Ovary (tissue), 9 donors: ENCODE measurements around the gene IL23R. TPM values are rescaled to one million over a fixed set of nuclear protein-coding genes. Genes with fewer than 3 reads are reported as not detected.

ENCODE experiments used
- DNase-seq, 5 donors: peaks; one replicate each; pipeline ENCODE4 v3.0.0-alpha.2; 2019 to 2020
- H3K27ac ChIP-seq, 2 donors: fragments of 200-600 bp; one replicate each; pipeline versions ENCODE4 v1.5.1 to v1.8.0; 2019 to 2022
- H3K27me3 ChIP-seq: fragments of 200-600 bp; one replicate; pipeline ENCODE4 v1.8.0; 2022
- H3K36me3 ChIP-seq: fragments of 200-600 bp; sonication (generic); one replicate; pipeline ENCODE4 v1.5.1; 2019
- H3K4me1 ChIP-seq: one replicate; pipeline ENCODE4 v1.8.1; 2013; ENCODE audit warnings: mild to moderate bottlenecking, moderate library complexity; ENCODE audit not compliant: insufficient read depth
- H3K4me3 ChIP-seq: fragments of 200-600 bp; sonication (generic); one replicate; pipeline ENCODE4 v1.5.1; 2017
- H3K9me3 ChIP-seq, 2 donors: fragments of 200-600 bp in 1 of 2; sonication (generic) in 1 of 2; one replicate each; pipeline versions ENCODE4 v1.5.1 to v1.8.1; 2013 to 2019; ENCODE audit warnings: mild to moderate bottlenecking in 1 of 2, moderate library complexity in 1 of 2
- CTCF ChIP-seq, 3 donors: fragments of 450-650 bp in 2 of 3; fragments of 200-600 bp in 1 of 3; IDR thresholded peaks; one replicate each; pipeline versions ENCODE4 v1.5.1 to v1.8.0; 2016 to 2022; ENCODE audit warnings: antibody characterized with exemption in 3 of 3, mild to moderate bottlenecking in 1 of 3
- EP300 ChIP-seq: sonication (generic); formaldehyde crosslinking; IDR thresholded peaks from one replicate; pipeline ENCODE4 v1.6.1; 2017; ENCODE audit warnings: antibody characterized with exemption
- POLR2A ChIP-seq: fragments of 450-650 bp; IDR thresholded peaks from one replicate; pipeline ENCODE4 v1.6.1; 2017; ENCODE audit warnings: antibody characterized with exemption, mild to moderate bottlenecking, moderate library complexity
- WGBS, 3 donors: extraction: QIAGEN DNeasy Blood & Tissue Kit in 1 of 3; methylation state at CpG; one replicate each; pipeline versions ENCODE4 v1.1.5 to v1.1.7; 2013 to 2017; 5-methylcytosine and 5-hydroxymethylcytosine counted together
- intact Hi-C, 4 donors: fragments of 100-400 bp; cut with DNase I; formaldehyde crosslinking; loops; one replicate each; pipeline versions ENCODE4 v1.11.0 to v1.15.1; 2022 to 2023
- polyA plus RNA-seq, 2 donors: library from polyadenylated mRNA; stranded (reverse); fragments of 200-250 nt in 1 of 2; fragments of 350-450 nt in 1 of 2; fragmentation: Illumina TruSeq in 1 of 2; extraction: RNeasy Lipid Tissue Mini Kit (QIAGEN cat#74804) in 1 of 2; gene quantifications; one replicate each; pipeline ENCODE4 v1.2.3, GENCODE V29; 2013 to 2014
- total RNA-seq, 7 donors: library from RNA; depleted of rRNA in 2 of 7; stranded (reverse); fragments of >200 nt in 2 of 7; fragmentation: NEBNext Ultra II Directional in 3 of 7; extraction: Animal tissue kit (Norgen Biotek cat#: 25700) in 3 of 7; gene quantifications; one replicate each; pipeline versions ENCODE4 v1.1.0 to v1.2.4, GENCODE V29; 2016 to 2023
- donor health status: DM: no; HTN: no; CAD: no; lungs with moderate emphysema.
- donor health status: DM: no; HTN: no; CAD: no.
- donor health status: Bipolar disorder and iron deficiency.
- donor health status: DM: yes; HTN: yes; CAD: no.
- donor health status: DM: no; HTN: no; CAD: no.
- donor health status: DM: yes; HTN: yes; CAD: no.

Gene IL23R
- total and polyA plus RNA-seq, 9 donors = 0.02 to 0.68 TPM; not detected in 7

DNA sequence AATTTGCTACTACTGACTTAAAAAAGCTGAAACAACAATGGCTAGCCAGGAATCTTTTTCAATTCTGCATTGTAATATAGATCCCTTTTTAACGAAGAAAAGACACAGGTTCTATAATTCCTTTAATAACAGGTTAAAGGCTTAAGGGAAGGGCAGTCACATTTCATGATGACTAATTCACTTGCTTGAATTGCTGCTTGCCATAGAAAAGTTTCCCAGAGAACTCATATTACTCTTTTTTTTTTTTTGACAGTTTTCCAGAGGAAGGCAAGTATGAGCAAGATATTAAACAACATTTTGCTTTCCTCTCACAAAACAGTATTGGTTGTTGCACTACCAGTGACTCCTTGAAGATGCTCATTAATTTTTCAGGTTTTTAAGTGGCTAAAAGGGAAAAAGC, 60.9 kb downstream of the IL23R start:
- TF ChIP-seq POLR2A (no peak), CTCF (IDR thresholded peaks at IDR 0.05) (no peak), EP300 (no peak)
- no peak for DNase-seq
- 77 to 86% (median 84%) methylated on average over 1 of the region's 1 CpG for WGBS, 3 donors
- Histone ChIP-seq H3K27ac (no peak overlapping the region), H3K9me3 (no peaks in the 10 kb centered on the region), H3K27me3 (no peaks in the 10 kb centered on the region), H3K36me3 (no peaks in the 10 kb centered on the region), H3K4me3 (no peak overlapping the region), H3K4me1 (no peaks in the 10 kb centered on the region)
- intact Hi-C loops = loop anchor here in 1 of 4 donors (10.0 kb wide), 1 partner anchor 268 kb away; no protein-coding TSS in a partner anchor

DNA sequence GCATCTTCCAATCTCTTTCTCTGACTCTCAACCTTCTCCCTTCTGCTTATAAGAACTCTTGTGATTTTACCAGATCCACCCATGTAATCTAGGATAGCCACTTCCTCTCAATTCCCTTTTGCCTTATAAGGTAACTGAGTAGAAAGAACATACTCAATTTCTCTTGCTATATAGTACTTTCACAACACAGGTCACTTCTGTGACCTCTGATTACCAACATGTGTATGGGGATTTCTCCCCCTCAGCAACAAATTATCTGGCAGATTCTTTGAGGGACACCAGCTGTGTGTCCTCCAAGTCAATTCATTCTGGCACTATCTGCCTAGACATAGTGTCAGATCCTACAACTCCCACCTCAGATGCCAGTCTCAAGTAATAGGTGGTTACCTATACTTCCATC, 62.5 kb downstream of the IL23R start:
- no peak overlapping the region for H3K27ac ChIP-seq
- no peak for DNase-seq
- H3K36me3 ChIP-seq = no peaks in the 10 kb centered on the region
- no peak overlapping the region for H3K4me3 ChIP-seq
- TF ChIP-seq POLR2A (no peak), EP300 (no peak), CTCF (IDR thresholded peaks at IDR 0.05) (no peak)
- H3K27me3 ChIP-seq = no peaks in the 10 kb centered on the region
- H3K4me1 ChIP-seq = no peaks in the 10 kb centered on the region
- intact Hi-C loops = loop anchor here in 1 of 4 donors (10.0 kb wide), 1 partner anchor 266 kb away; no protein-coding TSS in a partner anchor
- H3K9me3 ChIP-seq = no peaks in the 10 kb centered on the region

- Histone ChIP-seq H3K36me3 (no peaks in the 10 kb centered on the region), H3K4me1 (no peaks in the 10 kb centered on the region), H3K27ac (no peak overlapping the region), H3K9me3 (no peaks in the 10 kb centered on the region), H3K4me3 (no peak overlapping the region), H3K27me3 (no peaks in the 10 kb centered on the region)
- 69 to 83% (median 78%) methylated on average over 3 of the region's 3 CpGs for WGBS, 3 donors
- intact Hi-C loops = loop anchor here in 1 of 4 donors (10.0 kb wide), 1 partner anchor 274 kb away; no protein-coding TSS in a partner anchor
- no peak for DNase-seq
- no peak for TF ChIP-seq CTCF (IDR thresholded peaks at IDR 0.05)
- TF ChIP-seq EP300 = no peak
- TF ChIP-seq POLR2A = no peak
Measured at GRCh38 chr1:67230539-67230938, 64.3 kb downstream of the IL23R start.

- no peak overlapping the region for H3K27ac ChIP-seq
Measured at GRCh38 chr1:67236277-67236676, 70.0 kb downstream of the IL23R start.

More at GRCh38 chr1:67236277-67236676, 70.0 kb downstream of the IL23R start:
- no peaks in the 10 kb centered on the region for H3K9me3 ChIP-seq
- no peak overlapping the region for H3K4me3 ChIP-seq
- no peaks in the 10 kb centered on the region for H3K4me1 ChIP-seq
- TF ChIP-seq POLR2A (no peak), EP300 (no peak), CTCF (IDR thresholded peaks at IDR 0.05) (no peak)
- H3K27me3 ChIP-seq = no peaks in the 10 kb centered on the region
- H3K36me3 ChIP-seq = no peaks in the 10 kb centered on the region
- WGBS, 3 donors = 38 to 45% (median 39%) methylated on average over 3 of the region's 3 CpGs
- DNase-seq = no peak
- intact Hi-C loops = loop anchor here in 1 of 4 donors (10.0 kb wide), 1 partner anchor 269 kb away; no protein-coding TSS in a partner anchor
